ENCODE measurements around the gene NAGLU.

The NAGLU gene

DNA sequence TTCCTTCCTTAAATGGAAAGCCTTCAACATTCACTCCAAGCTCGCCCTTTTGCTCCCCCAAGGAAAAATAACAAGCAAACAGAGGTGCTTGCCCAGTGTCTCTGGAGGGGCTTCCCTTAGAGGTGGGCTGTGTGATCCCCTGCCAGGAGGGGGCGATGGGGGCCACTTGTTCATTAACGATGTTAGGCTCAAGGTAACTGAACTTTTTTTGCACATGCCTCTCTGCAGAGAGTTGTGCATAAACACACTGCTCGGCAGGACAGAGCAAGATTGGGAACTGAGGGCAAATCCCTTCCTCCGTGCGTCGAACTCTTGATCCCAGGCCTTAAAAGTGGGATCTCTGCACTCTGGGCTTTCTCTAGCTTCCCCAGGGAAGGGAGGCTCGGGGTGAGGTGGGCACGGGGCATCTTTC is 15.5 kb upstream of the NAGLU start:
- H3K4me3 ChIP-seq (ENCODE audit: low read depth, low read length), result no peak overlapping the region
- peak; percentile 32; the same call in 1 of the 2 replicates for TF ChIP-seq CTCF (IDR thresholded peaks at IDR 0.05; ENCODE audit: borderline replicate concordance, insufficient read depth, low read depth, low read length)

- TF ChIP-seq CTCF (IDR thresholded peaks at IDR 0.05; ENCODE audit: borderline replicate concordance, insufficient read depth, low read depth, low read length), result no peak
- H3K4me3 ChIP-seq (ENCODE audit: low read depth, low read length), result no peak overlapping the region
Measured at GRCh38 chr17:42521036-42521435, 15.0 kb upstream of the NAGLU start.

GRCh38 chr17:42521666-42522262 is 14.3 kb upstream of the NAGLU start:
- H3K4me3 ChIP-seq (ENCODE audit: low read depth, low read length), result no peak overlapping the region
- TF ChIP-seq CTCF (IDR thresholded peaks at IDR 0.05; ENCODE audit: borderline replicate concordance, insufficient read depth, low read depth, low read length), result no peak

- no peak overlapping the region for H3K4me3 ChIP-seq (ENCODE audit: low read depth, low read length)
- no peak for TF ChIP-seq CTCF (IDR thresholded peaks at IDR 0.05; ENCODE audit: borderline replicate concordance, insufficient read depth, low read depth, low read length)
Measured at GRCh38 chr17:42522263-42522790, 13.7 kb upstream of the NAGLU start.

DNA sequence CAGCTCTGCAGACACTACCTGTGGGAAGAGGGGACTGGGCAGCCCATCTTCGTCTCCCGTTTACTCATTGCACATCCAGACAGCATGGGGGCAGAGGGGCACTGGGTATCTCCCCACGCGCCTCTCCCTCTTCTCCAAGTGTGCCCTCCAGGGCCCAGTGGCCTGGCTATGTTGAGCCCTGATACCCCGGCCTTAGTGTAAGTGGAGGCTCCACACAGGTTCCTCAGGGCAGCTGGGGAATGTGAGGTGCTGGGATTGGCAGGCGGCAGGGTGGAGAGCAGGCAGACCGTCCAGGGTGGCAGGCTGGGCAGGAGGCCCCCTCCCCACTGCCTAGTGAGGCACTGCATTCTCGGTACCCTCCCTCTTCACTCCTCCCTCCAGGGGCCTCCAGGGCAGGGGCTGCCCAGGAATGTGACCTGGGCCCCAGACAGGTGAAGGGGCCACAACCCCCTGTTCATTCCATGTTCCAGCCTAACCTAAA is 13.2 kb upstream of the NAGLU start:
- no peak overlapping the region for H3K4me3 ChIP-seq (ENCODE audit: low read depth, low read length)
- no peak for TF ChIP-seq CTCF (IDR thresholded peaks at IDR 0.05; ENCODE audit: borderline replicate concordance, insufficient read depth, low read depth, low read length)

DNA sequence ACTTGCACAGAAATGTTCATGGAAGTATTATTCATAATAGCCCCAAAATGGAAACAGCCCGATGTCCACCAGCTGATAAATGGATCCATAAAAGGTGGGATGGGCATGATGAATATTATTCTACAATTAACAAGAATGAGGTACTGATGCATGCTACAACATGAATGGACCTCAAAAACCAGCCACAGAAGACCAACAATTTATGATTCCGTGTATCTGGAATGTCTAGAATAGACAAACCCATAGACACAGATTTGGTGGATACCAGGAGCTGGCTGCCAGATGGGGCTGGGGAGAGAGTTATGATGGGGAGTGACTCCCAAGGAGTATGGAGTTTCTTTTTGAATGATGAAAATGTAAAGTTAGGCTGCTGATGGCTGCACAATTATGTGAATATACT is 10.8 kb upstream of the NAGLU start:
- TF ChIP-seq CTCF (IDR thresholded peaks at IDR 0.05; ENCODE audit: borderline replicate concordance, insufficient read depth, low read depth, low read length), result no peak
- H3K4me3 ChIP-seq (ENCODE audit: low read depth, low read length), result no peak overlapping the region

- TF ChIP-seq CTCF (IDR thresholded peaks at IDR 0.05; ENCODE audit: borderline replicate concordance, insufficient read depth, low read depth, low read length), result no peak
- no peak overlapping the region for H3K4me3 ChIP-seq (ENCODE audit: low read depth, low read length)
Measured at GRCh38 chr17:42526031-42526444, 10.0 kb upstream of the NAGLU start.

Measured in GM12875 (cell line).